ENCODE measurements around the gene PLEKHH2.

PLEKHH2 gene

DNA sequence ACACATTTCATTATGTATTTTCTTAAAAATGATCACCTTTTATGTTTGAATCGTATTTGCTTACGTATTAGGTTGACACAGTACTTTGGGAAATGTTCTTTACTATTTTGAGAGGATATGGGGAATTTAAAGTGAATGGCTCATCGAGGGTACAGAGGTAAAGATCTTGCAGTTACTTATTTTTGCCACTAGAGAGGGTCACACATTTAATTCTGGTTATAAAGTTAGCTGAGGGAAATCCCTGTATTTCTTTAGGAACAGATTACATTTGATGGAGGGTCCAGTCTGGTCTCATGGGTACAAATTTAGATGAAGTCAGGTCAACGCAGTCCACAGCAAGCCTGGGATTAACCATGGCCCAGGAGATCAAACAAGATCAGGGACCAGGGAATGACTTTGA is 161.2 kb downstream of the PLEKHH2 start:
- H3K36me3 ChIP-seq (ENCODE audit: control insufficient read depth, insufficient read depth, low read length) = no peaks in the 10 kb centered on the region
- no peaks in the 10 kb centered on the region for H3K79me2 ChIP-seq
- H3K9ac ChIP-seq = no peak overlapping the region
- no peak overlapping the region for H3K27ac ChIP-seq
- no peaks in the 10 kb centered on the region for H3K4me1 ChIP-seq
- H3K4me3 ChIP-seq (ENCODE audit: low read depth, low read length) = no peak overlapping the region
- H3K4me2 ChIP-seq (ENCODE audit: low read length) = no peak overlapping the region
- no peak overlapping the region for H2AFZ ChIP-seq
- H3K9me3 ChIP-seq (ENCODE audit: control insufficient read depth, low read length) = no peaks in the 10 kb centered on the region
- TF ChIP-seq, protein P1, sequence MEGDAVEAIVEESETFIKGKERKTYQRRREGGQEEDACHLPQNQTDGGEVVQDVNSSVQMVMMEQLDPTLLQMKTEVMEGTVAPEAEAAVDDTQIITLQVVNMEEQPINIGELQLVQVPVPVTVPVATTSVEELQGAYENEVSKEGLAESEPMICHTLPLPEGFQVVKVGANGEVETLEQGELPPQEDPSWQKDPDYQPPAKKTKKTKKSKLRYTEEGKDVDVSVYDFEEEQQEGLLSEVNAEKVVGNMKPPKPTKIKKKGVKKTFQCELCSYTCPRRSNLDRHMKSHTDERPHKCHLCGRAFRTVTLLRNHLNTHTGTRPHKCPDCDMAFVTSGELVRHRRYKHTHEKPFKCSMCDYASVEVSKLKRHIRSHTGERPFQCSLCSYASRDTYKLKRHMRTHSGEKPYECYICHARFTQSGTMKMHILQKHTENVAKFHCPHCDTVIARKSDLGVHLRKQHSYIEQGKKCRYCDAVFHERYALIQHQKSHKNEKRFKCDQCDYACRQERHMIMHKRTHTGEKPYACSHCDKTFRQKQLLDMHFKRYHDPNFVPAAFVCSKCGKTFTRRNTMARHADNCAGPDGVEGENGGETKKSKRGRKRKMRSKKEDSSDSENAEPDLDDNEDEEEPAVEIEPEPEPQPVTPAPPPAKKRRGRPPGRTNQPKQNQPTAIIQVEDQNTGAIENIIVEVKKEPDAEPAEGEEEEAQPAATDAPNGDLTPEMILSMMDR (IDR thresholded peaks at IDR 0.05) = no peak
- H3K27me3 ChIP-seq (ENCODE audit: control insufficient read depth, insufficient read depth, low read length) = no peaks in the 10 kb centered on the region

- Histone ChIP-seq H3K36me3 (ENCODE audit: control insufficient read depth, insufficient read depth, low read length) (no peaks in the 10 kb centered on the region), H3K4me3 (ENCODE audit: low read depth, low read length) (no peak overlapping the region), H2AFZ (no peak overlapping the region), H3K4me1 (no peaks in the 10 kb centered on the region), H3K9me3 (ENCODE audit: control insufficient read depth, low read length) (no peaks in the 10 kb centered on the region), H3K4me2 (ENCODE audit: low read length) (no peak overlapping the region), H3K9ac (no peak overlapping the region), H3K27ac (no peak overlapping the region), H3K27me3 (ENCODE audit: control insufficient read depth, insufficient read depth, low read length) (no peaks in the 10 kb centered on the region), H3K79me2 (no peaks in the 10 kb centered on the region)
- TF ChIP-seq, protein P1 (IDR thresholded peaks at IDR 0.05) = no peak
Observed at GRCh38 chr2:43800894-43801293, 163.8 kb downstream of the PLEKHH2 start.

- Histone ChIP-seq H3K4me1 (no peaks in the 10 kb centered on the region), H3K36me3 (ENCODE audit: control insufficient read depth, insufficient read depth, low read length) (no peaks in the 10 kb centered on the region), H3K9ac (no peak overlapping the region)
Observed at GRCh38 chr2:43802135-43802534, 165.1 kb downstream of the PLEKHH2 start.

GRCh38 chr2:43803113-43803512 is 166.1 kb downstream of the PLEKHH2 start:
- Histone ChIP-seq H3K27ac (no peak overlapping the region), H3K4me1 (no peaks in the 10 kb centered on the region), H3K9ac (no peak overlapping the region), H3K27me3 (ENCODE audit: control insufficient read depth, insufficient read depth, low read length) (no peaks in the 10 kb centered on the region), H3K4me3 (ENCODE audit: low read depth, low read length) (no peak overlapping the region), H3K9me3 (ENCODE audit: control insufficient read depth, low read length) (no peaks in the 10 kb centered on the region), H3K4me2 (ENCODE audit: low read length) (no peak overlapping the region), H2AFZ (no peak overlapping the region), H3K36me3 (ENCODE audit: control insufficient read depth, insufficient read depth, low read length) (no peaks in the 10 kb centered on the region), H3K79me2 (no peaks in the 10 kb centered on the region)
- TF ChIP-seq, protein P1 (IDR thresholded peaks at IDR 0.05) = no peak

More at GRCh38 chr2:43802135-43802534, 165.1 kb downstream of the PLEKHH2 start:
- no peak overlapping the region for H3K27ac ChIP-seq
- no peaks in the 10 kb centered on the region for H3K27me3 ChIP-seq (ENCODE audit: control insufficient read depth, insufficient read depth, low read length)
- no peak overlapping the region for H2AFZ ChIP-seq
- TF ChIP-seq, protein P1 (IDR thresholded peaks at IDR 0.05) = no peak
- no peak overlapping the region for H3K4me2 ChIP-seq (ENCODE audit: low read length)
- H3K4me3 ChIP-seq (ENCODE audit: low read depth, low read length) = no peak overlapping the region
- H3K9me3 ChIP-seq (ENCODE audit: control insufficient read depth, low read length) = no peaks in the 10 kb centered on the region
- no peaks in the 10 kb centered on the region for H3K79me2 ChIP-seq

DNA sequence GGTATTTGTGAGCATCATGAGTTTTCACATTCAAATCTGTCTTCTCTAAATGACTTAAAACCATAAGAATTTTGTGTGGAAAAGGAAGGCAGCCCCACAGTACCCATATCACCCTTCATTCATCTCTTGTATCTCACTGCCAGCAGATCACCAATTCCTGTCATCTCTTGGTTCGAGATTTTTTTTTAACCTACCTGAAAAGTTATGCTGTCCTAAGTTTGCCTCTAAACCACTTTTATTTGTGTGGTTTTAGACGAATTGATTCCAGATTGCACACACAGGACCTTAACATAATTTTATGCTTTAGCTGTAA is 169.6 kb downstream of the PLEKHH2 start:
- H3K4me1 ChIP-seq = no peaks in the 10 kb centered on the region
- H3K27me3 ChIP-seq (ENCODE audit: control insufficient read depth, insufficient read depth, low read length) = no peaks in the 10 kb centered on the region
- no peak overlapping the region for H3K4me3 ChIP-seq (ENCODE audit: low read depth, low read length)
- H3K9me3 ChIP-seq (ENCODE audit: control insufficient read depth, low read length) = no peaks in the 10 kb centered on the region
- no peak overlapping the region for H3K9ac ChIP-seq
- H2AFZ ChIP-seq = no peak overlapping the region
- H3K4me2 ChIP-seq (ENCODE audit: low read length) = no peak overlapping the region
- H3K79me2 ChIP-seq = no peaks in the 10 kb centered on the region
- H3K27ac ChIP-seq = no peak overlapping the region
- TF ChIP-seq, protein P1 (IDR thresholded peaks at IDR 0.05) = no peak
- no peaks in the 10 kb centered on the region for H3K36me3 ChIP-seq (ENCODE audit: control insufficient read depth, insufficient read depth, low read length)
